GM12874 (cell line): ENCODE results near the gene SLC4A1AP.

Source experiments
- TF ChIP-seq, protein P1 (sequence below): IDR thresholded peaks from 2 replicates; pipeline ENCODE4 v1.5.1; 2011; ENCODE audit warnings: low read depth, mild to moderate bottlenecking, control low read depth, low read length, moderate library complexity; ENCODE audit not compliant: insufficient read depth

SLC4A1AP gene

DNA sequence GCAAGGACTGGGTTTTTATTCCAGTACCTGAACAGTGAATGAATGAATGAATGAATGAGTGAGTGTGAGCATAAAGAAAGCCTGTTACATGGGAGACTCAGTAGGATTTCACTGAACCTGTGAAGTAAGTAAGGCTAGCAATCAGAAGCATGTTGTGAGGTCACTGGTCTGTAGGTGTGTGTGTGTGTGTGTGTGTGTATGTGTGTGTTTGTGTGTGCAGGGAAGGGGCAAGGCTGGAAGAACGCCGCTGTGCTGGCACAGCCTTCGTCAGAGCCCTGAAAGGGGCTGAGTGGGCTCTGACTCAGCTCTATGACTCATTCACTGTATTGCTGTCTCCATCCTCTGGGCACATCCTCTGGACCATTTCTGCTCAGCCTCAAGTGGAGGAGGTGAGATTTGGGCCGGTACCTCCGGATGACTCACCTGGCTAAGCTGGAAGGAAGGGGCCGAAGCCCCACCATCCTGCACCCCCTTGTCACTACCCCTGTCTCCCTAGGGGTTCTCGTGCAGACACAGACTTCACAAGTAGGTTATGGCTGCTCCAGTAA is 56.4 kb downstream of the SLC4A1AP start:
- TF ChIP-seq, protein P1, sequence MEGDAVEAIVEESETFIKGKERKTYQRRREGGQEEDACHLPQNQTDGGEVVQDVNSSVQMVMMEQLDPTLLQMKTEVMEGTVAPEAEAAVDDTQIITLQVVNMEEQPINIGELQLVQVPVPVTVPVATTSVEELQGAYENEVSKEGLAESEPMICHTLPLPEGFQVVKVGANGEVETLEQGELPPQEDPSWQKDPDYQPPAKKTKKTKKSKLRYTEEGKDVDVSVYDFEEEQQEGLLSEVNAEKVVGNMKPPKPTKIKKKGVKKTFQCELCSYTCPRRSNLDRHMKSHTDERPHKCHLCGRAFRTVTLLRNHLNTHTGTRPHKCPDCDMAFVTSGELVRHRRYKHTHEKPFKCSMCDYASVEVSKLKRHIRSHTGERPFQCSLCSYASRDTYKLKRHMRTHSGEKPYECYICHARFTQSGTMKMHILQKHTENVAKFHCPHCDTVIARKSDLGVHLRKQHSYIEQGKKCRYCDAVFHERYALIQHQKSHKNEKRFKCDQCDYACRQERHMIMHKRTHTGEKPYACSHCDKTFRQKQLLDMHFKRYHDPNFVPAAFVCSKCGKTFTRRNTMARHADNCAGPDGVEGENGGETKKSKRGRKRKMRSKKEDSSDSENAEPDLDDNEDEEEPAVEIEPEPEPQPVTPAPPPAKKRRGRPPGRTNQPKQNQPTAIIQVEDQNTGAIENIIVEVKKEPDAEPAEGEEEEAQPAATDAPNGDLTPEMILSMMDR: no peak

- TF ChIP-seq, protein P1: no peak
Observed at GRCh38 chr2:27721335-27721734, 57.6 kb downstream of the SLC4A1AP start.

DNA sequence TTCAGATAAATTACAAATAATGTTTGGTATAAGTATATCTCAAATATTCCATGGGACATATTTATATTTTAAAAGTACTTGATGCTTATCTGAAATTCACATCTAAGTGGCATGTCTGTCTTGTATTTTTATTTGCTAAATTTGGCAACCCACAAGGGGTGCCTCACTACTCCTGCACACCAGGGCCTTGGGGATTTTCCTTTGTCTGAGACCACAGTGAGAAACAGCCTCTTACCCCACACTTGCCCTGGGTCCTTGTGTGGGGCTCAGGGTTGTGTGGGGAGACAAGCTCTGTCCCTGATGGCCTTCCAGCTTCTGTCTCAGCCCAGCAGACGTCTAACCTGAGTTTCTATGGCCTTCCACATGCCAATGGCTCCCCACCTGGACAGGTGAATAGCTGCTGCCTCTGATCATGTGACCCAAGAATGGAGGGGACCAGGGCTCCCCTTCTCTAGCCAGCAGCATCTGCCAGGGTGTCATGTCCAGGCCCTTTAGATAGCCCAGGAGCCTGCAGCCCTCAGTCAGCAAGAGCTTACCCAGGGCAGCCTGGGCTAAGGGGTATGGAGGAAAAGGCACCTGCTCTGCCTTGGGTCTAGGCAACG is 58.3 kb downstream of the SLC4A1AP start:
- TF ChIP-seq, protein P1: no peak

DNA sequence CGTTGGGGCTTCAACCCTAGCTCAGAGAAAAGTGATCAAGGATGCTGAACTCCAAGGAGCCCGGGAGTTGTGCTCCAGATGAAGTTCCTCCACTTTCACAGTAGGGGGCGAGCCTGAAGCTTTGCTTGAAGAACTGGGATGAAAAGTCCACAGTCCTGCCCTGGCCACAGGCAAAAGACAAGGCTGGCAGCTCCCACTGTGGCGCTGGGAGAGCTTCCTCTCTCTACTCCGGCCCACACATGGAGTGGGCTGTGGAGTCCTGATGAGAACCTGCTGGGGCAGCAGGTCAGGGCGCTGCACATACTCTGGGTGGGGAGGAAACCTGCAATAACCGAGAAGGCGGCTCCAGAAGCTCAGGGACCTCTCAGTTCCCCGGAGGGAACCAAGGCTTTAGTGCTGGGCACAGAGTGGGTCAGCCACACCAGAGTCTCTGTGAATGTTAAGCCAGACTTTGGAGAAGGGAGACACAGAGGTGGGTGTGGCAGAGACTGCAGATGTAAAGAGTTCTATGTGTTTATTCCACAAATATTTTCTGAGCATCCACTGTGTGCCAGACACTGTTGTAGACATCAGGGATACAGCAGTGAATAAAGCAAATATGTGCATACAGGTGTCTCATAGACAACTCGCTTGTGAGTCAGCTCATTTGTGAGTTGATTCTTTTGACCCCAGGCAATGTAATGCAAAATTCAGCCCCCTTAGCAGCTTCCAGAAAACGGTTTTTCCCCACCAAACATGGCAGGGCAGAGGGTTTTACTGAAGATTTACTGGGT is 59.9 kb downstream of the SLC4A1AP start:
- TF ChIP-seq, protein P1: peak; percentile 81

GRCh38 chr2:27724191-27724590 is 60.5 kb downstream of the SLC4A1AP start:
- TF ChIP-seq, protein P1: no peak

- TF ChIP-seq, protein P1: no peak
Observed at GRCh38 chr2:27724905-27725701, 61.4 kb downstream of the SLC4A1AP start.

- TF ChIP-seq, protein P1: no peak
Observed at GRCh38 chr2:27727257-27727656, 63.6 kb downstream of the SLC4A1AP start.
